GM18951 (cell line): ENCODE results near the gene DNAJC4.

Experiments
- POLR2A ChIP-seq: IDR thresholded peaks from 4 replicates; pipeline ENCODE4 v1.6.1; 2011; ENCODE audit warnings: mild to moderate bottlenecking; ENCODE audit not compliant: insufficient read length, insufficient read depth; ENCODE audit errors: extremely low read depth
- in situ Hi-C: fragments of 300-500 bp; cut with MboI; formaldehyde crosslinking; loops from one replicate; pipeline ENCODE4 v1.12.0; 2022; ENCODE audit warnings: low sequenced_read_pairs, mixed read lengths, inconsistent platforms; ENCODE audit not compliant: unreplicated experiment

Gene DNAJC4

DNA sequence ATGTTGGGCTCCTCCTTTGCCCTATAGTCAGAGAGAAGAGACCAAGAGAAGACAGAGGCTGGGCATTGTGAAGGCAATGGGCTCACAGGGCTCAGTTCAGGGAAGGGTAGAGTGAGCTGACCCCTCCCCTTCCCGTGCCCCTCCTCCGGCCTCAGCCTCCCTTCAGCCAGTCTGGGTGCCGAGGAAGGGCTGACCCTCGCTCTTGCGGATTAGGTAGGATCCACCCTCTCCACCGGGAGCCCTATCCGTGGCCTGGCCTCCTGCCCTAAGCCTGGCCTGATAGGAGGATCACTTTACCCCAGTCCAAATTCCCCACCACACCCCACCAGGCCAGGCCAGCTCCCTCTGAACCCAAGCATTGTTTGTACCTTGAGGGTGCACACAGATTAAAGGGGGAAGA is 18.2 kb downstream of the DNAJC4 start:
- no peak for TF ChIP-seq POLR2A
- in situ Hi-C loops: no loop called here

DNA sequence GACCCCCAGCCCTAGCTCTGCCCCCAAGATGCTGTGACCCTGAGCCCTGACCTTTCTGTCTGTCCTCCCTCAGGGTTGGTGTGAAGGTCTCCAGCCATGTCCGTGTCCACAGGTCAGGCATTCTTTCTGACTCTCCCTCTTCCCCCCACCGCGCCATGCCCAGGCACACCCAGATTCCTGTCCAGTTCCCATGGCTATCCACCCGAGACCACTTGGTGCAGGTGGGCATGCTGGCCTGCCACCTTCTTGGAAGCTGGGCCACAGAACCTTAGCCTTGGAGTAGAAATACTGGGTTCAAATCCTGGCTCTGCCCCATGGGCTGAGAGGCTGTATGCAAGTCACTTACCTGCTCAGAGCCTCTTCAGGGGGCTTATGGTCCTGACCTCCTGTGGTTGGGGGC is 18.7 kb downstream of the DNAJC4 start:
- no peak for TF ChIP-seq POLR2A
- in situ Hi-C loops: no loop called here

DNA sequence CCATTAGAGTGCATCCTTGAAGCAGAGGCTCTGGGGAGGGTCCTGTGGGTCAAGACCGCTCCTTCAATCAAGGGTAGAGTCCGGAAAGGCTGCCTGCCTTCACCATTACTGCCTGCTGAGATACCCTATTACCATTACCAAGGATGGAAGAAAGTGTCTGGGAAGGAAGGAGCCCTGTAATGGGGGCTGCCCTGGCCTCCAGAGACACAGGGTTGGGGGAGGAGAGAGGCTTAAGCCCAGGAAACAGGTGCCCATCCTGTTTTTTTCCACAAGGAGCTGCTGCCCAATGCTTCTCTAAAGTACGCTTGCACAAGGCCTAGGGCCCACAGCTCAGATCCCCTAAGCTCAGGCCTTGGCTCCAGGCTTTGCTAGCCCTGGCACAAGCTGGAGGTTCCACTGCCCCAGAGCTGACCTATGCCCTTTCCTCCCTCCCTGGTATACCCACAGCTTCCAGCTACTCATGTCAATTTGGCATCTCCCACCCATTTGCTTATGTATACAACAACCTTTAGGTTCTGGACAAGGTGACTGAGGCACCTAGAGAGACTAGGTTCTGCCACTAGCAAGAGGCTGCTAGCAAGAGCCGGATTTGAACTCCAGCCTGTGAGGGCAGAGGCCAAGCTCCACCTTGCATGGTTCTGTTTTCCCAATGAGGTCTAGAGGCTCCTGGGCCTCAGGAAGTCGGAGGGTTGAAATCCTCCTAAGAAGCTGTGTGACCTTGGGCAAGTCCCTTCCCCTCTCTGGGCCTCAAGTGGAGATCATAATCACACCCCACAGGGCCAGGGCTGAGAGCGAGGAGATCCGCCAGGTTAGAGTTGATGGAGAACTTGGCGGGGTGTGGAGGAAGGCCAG is 19.4 kb downstream of the DNAJC4 start:
- no peak for TF ChIP-seq POLR2A
- in situ Hi-C loops: no loop called here

DNA sequence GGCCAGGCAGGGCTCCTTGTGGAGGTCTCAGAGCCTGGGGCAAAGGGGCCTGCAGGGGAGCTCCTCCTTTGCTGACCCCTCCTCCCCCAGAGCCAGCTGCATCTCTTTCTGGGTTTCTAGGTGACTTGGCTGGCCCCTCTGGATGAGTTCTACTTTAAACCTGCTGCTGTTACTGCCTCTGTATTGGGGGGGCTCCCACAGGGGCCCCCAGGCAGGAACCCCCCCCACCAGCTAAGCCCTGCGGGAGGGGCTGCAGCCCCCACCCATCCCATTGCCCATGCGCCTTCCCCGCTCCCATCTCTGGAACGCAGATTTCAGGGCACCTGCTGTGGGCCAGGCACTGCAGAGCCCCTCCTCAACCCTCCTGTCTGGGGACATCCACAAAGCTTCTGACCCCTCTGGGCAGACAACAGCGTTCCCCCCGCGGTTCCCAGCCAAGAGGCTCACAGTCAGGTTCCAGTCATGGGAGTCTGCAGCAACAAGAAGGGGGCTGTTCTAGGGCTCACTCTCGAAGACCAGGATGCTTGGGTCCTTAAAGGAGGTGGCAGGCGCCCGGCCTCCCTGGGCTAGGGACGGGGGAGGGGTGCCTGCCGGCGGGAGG is 20.2 kb downstream of the DNAJC4 start:
- no peak for TF ChIP-seq POLR2A
- in situ Hi-C loops: no loop called here

DNA sequence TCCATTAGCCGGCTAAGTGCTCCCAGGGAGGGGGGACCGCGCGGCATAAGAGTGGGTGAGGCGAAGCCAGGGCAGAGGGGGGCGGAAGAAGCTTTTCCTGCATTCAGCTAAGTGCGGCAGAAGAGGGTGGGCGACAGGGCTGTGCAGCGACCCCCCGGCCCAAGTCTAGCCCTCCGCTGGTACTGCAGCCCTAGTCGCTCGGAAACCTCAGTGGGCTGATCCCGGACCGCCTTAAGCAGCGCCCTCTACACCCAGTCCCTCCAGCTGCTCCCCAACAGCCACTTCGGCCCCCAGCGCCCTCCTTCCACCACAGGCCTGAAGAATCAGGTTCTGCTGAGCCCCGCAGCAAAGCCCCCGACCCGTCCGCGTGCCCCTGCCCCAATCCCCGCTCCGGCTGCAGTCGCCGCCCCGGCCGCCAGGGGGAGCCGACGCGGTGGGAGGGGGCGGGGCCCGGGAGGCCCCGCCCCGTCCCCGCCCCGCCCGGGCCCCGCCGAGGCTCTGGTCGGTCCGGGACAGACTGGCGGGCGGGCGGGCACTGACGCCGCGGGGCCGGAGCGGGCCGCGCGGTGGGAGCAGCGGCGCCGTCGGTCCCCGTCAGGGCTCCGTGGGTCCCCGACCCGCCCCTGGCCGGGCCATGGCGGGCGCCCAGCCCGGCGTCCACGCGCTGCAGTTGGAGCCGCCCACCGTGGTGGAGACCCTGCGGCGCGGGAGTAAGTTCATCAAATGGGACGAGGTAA is 20.8 kb downstream of the DNAJC4 start, which contains the start of gene PLCB3:
PLCB3 (plus strand) TSS at position 515 of the 737 bp plus-strand sequence; CDS start at position 635, 120 bp downstream.
- in situ Hi-C loops: no loop called here
- TF ChIP-seq POLR2A: peak; percentile 73

DNA sequence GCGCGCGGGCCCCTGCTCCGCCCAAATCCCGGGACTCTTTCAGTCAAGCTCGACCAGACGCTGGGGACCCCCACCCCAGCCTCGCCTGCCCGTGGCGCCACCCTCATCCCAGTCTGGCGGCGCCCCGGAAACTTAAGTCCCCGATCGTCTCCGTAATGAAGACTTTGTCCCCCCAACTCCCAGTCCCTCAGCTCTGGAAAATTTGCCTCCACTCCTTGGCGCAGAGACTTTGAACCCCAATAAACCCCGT is 21.3 kb downstream of the DNAJC4 start:
- no peak for TF ChIP-seq POLR2A
- in situ Hi-C loops: no loop called here

DNA sequence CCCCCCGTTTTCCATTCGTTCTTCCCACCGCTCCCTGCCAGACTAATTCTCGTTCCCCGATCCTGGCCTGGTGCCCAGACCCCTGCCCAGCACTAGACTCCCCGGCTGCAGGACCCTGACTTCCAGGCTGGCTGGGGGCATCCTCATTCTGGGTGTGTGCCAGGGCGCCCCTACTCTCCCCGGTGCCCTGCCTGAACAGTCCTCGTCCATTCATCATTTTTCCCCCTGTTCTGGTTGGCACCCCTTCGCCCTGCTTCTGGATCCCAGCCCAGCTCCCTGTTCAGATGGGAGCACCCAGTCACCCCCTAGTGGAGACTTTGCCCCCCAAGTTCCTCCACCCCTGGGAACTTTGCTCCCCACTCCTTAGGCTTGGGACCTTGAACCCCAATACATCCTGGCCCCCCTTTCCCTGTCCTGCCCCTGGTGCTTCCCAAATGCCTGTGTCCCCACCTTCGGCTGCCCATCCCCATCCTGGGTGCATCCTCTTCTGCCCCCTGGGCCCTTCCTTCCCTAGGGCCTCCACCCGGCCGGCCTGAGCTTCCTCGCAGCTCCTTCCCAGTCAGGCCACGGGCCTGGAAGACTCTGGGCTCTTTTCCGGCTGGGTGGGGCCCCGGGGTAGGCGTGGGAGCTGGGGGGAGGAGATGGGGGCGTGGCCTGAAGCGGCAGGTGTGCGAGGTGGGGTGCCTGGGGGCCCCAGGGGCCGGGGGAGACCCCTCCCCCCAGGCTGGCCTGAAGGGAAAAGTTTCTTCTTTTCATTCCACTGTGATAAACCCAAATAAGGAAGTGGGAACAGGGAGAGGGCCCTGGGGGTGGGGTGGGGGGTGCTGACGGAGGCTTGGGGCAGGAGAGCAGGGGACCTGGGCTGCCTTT is 21.9 kb downstream of the DNAJC4 start:
- in situ Hi-C loops: no loop called here
- peak; percentile 26 for TF ChIP-seq POLR2A

DNA sequence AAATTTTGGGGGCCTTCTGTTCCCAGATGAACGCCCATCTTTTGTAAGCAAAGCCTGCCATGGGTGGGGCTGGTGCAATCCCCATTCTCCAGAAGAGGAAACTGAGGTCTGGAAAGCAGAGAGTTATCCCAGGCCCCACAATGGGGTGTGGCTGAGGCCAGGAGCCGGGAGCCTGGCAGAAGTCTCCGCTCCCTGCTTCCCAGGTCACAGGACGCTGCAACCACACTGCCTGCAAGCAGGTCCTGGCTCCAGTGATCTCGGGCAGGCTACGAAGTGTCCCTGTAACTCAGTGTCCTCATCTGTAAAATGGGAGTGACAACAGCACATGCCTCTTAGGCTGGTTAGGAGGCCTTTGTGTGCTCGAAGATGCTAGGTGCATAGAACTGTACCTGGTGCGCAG is 22.7 kb downstream of the DNAJC4 start:
- in situ Hi-C loops: no loop called here
- no peak for TF ChIP-seq POLR2A

DNA sequence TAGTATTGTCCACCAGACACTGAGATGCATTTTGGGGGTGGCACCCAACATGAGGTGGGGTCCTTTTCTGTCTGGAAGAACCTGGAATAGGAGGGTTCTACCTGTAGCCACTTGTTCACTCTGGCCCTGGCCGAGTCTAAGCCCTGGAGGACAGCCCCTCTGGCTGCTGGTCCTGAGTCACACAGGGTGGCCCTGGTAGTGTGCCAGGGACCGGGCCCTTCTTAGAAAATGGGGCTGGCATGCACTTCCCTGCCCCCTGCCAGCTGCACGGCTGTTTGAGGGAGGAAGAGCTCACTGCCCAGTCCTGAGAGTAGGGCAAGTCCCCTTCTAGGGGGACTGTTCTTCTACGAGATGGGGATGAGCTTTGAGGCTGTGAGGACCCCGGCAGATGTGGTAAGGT is 23.1 kb downstream of the DNAJC4 start:
- TF ChIP-seq POLR2A: no peak
- in situ Hi-C loops: no loop called here

DNA sequence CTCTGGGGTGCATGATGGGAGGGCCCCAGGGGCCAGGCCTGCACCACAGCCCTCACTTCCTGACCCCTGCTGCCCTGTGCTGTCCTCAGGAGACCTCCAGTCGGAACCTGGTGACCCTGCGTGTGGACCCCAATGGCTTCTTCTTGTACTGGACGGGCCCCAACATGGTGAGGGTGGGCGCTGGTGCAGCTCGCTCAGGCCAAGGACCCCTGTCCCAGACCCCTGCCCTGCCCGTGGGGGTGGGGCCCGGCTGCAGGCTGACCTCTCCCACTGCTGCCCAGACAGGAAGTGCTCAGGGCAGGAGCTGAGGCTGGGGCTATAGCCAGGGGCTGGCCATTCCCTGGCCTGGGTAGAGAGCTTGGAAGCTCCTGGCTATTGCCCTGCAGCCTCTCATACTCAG is 24.0 kb downstream of the DNAJC4 start:
- no peak for TF ChIP-seq POLR2A

DNA sequence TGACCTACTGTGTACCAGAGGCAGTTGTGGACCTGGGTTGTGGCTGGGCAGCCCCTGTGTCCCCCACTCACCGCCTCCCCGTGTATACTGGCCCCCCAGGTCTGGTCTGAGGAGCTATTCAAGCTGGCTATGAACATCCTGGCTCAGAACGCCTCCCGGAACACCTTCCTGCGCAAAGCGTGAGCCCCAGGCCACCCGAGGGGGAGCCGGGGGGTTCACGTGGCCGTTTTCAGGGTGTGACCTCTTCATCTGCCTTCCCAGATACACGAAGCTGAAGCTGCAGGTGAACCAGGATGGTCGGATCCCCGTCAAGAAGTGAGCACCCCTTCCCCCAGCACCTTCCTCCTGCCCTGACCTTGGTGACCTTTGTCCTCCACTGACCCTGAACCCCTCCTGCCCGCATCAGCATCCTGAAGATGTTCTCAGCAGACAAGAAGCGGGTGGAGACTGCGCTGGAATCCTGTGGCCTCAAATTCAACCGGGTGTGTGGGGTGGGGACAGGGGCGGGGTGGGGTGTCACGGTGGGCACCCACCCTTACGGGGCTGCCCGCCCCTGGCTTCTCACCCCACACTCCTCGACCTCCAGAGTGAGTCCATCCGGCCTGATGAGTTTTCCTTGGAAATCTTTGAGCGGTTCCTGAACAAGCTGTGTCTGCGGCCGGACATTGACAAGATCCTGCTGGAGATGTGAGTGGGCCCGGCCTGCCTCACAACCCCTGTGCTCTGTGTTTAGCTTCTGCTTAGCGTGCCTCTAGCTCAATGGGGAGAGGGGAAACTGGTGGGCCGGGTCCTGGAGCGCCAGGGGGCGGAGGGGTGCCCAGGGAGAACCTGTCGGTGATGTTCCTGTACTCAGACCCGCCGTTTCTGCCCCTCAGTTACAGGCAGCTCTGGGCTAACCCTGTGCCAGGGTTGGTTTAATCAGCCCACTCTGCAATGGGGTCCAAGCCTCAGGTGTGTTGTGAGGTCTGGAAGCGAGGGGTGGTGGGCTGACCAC is 25.1 kb downstream of the DNAJC4 start:
- in situ Hi-C loops: no loop called here
- TF ChIP-seq POLR2A: no peak

More for the DNA sequence above, 24.0 kb downstream of the DNAJC4 start:
- in situ Hi-C loops: no loop called here

DNA sequence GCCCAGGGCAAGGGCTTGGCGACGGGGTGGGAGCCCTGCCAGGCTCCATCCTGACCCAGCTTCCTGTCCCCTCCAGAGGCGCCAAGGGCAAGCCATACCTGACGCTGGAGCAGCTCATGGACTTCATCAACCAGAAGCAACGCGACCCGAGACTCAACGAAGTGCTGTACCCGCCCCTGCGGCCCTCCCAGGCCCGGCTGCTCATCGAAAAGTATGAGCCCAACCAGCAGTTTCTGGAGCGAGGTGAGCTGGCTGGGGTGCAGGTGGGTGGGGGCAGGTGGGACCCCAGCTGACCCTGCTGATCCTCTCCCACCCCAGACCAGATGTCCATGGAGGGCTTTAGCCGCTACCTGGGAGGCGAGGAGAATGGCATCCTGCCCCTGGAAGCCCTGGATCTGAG is 26.0 kb downstream of the DNAJC4 start:
- no peak for TF ChIP-seq POLR2A

More for the DNA sequence above, 26.0 kb downstream of the DNAJC4 start:
- in situ Hi-C loops: no loop called here
